ENCODE results near the gene SIVA1.
A peak's percentile ranks its signal among the peaks of the same experiment; 100 is the strongest.

SIVA1 gene

GRCh38 chr14:104794993-104795780 is 42.2 kb downstream of the SIVA1 start, which contains the start of gene AKT1:
Gene AKT1 (minus strand): TSS chr14:104795748. CDS start chr14:104792643, 3,105 bp downstream.
- H4K91ac ChIP-seq (ENCODE audit: low read depth, low read length): peak within 1 kb of the TSS; percentile 84
- no CpG with 5 or more reads among the region's 124 CpGs for WGBS (ENCODE audit: extremely low coverage, insufficient coverage, insufficient read length)

GRCh38 chr14:104795781-104796686 is 43.1 kb downstream of the SIVA1 start:
- peaks cover 7% of the 10 kb centered on the region for H3K9me3 ChIP-seq (ENCODE audit: insufficient read depth, low read depth, low read length)
- peaks cover 17 to 24% of the 10 kb centered on the region in 2 experiments for H3K36me3 ChIP-seq (ENCODE audit: control insufficient read depth in 1 of 2, insufficient read depth in 2 of 2, low read length in 2 of 2)
- H3K23ac ChIP-seq (ENCODE audit: low read length): no peak overlapping the region
- H4K12ac ChIP-seq (ENCODE audit: low read depth, low read length): peak overlapping the region; percentile 79
- H3K14ac ChIP-seq (ENCODE audit: low read length): peak overlapping the region; percentile 87
- H3K4me3 ChIP-seq (ENCODE audit: low read depth, low read length): peak overlapping the region; percentile 42
- peak overlapping the region; percentile 70 for H3K18ac ChIP-seq (ENCODE audit: low read length)
- DNase-seq: peak; percentile 29 to 69
- H3K9ac ChIP-seq (ENCODE audit: low read length): no peak overlapping the region
- no CpG with 5 or more reads among the region's 55 CpGs for WGBS (ENCODE audit: extremely low coverage, insufficient coverage, insufficient read length)
- H2AFZ ChIP-seq (ENCODE audit: insufficient read depth, low read length, poor library complexity): peak overlapping the region; percentile 73
- peaks cover 28% of the 10 kb centered on the region for H3K79me2 ChIP-seq (ENCODE audit: control insufficient read depth, insufficient read depth, low read length, poor library complexity)
- peak overlapping the region; percentile 79 for H2AK5ac ChIP-seq (ENCODE audit: low read length)
- H3K79me1 ChIP-seq (ENCODE audit: low read length): peaks cover 23% of the 10 kb centered on the region
- H2BK12ac ChIP-seq (ENCODE audit: low read length): peak overlapping the region; percentile 24
- peak overlapping the region; percentile 35 for H2BK5ac ChIP-seq (ENCODE audit: low read depth, low read length, poor library complexity)
- H3K27me3 ChIP-seq (ENCODE audit: insufficient read depth, low read length): peaks cover 6% of the 10 kb centered on the region
- H3K4me1 ChIP-seq (ENCODE audit: control insufficient read depth in 1 of 2, insufficient read depth in 2 of 2, low read length in 2 of 2): peaks cover 18 to 25% of the 10 kb centered on the region in 2 experiments
- H3K4me2 ChIP-seq (ENCODE audit: low read length): peak overlapping the region; percentile 67
- peak overlapping the region; percentile 91 for H4K8ac ChIP-seq (ENCODE audit: low read depth, low read length)
- H2BK120ac ChIP-seq (ENCODE audit: insufficient read depth, low read length, poor library complexity): peak overlapping the region; percentile 59
- H3K4ac ChIP-seq (ENCODE audit: low read depth, low read length): peak overlapping the region; percentile 43
- H3K27ac ChIP-seq (ENCODE audit: low read depth, low read length): no peak overlapping the region
- H4K91ac ChIP-seq (ENCODE audit: low read depth, low read length): peak overlapping the region; percentile 84

More at GRCh38 chr14:104794993-104795780, 42.2 kb downstream of the SIVA1 start, which contains the start of gene AKT1:
- Histone ChIP-seq H2BK5ac (ENCODE audit: low read depth, low read length, poor library complexity) (peak within 1 kb of the TSS; percentile 35), H2AK5ac (ENCODE audit: low read length) (peak within 1 kb of the TSS; percentile 79), H2BK120ac (ENCODE audit: insufficient read depth, low read length, poor library complexity) (peak within 1 kb of the TSS; percentile 65), H3K4me1 (ENCODE audit: control insufficient read depth in 1 of 2, insufficient read depth in 2 of 2, low read length in 2 of 2) (peaks cover 18 to 24% of the 10 kb centered on the region in 2 experiments), H3K27me3 (ENCODE audit: insufficient read depth, low read length) (peaks cover 6% of the 10 kb centered on the region), H3K36me3 (ENCODE audit: control insufficient read depth in 1 of 2, insufficient read depth in 2 of 2, low read length in 2 of 2) (peaks cover 26 to 32% of the 10 kb centered on the region in 2 experiments), H3K79me1 (ENCODE audit: low read length) (peaks cover 21% of the 10 kb centered on the region), H3K79me2 (ENCODE audit: control insufficient read depth, insufficient read depth, low read length, poor library complexity) (peaks cover 27% of the 10 kb centered on the region), H4K12ac (ENCODE audit: low read depth, low read length) (peak within 1 kb of the TSS; percentile 79), H3K4ac (ENCODE audit: low read depth, low read length) (peak within 1 kb of the TSS; percentile 84), H4K8ac (ENCODE audit: low read depth, low read length) (peak within 1 kb of the TSS; percentile 91), H3K4me2 (ENCODE audit: low read length) (peak within 1 kb of the TSS; percentile 75), H3K9ac (ENCODE audit: low read length) (peak within 1 kb of the TSS; percentile 88), H3K18ac (ENCODE audit: low read length) (peak within 1 kb of the TSS; percentile 89), H3K23ac (ENCODE audit: low read length) (no peak within 1 kb of the TSS), H3K9me3 (ENCODE audit: insufficient read depth, low read depth, low read length) (peaks cover 7% of the 10 kb centered on the region), H3K14ac (ENCODE audit: low read length) (peak within 1 kb of the TSS; percentile 87), H2BK12ac (ENCODE audit: low read length) (peak within 1 kb of the TSS; percentile 24), H3K4me3 (ENCODE audit: low read depth, low read length) (peak within 1 kb of the TSS; percentile 82), H2AFZ (ENCODE audit: insufficient read depth, low read length, poor library complexity) (peak within 1 kb of the TSS; percentile 73), H3K27ac (ENCODE audit: low read depth, low read length) (peak within 1 kb of the TSS; percentile 53)
- DNase-seq: no peak

GRCh38 chr14:104796687-104797081 is 43.7 kb downstream of the SIVA1 start:
- Histone ChIP-seq H2AK5ac (ENCODE audit: low read length) (no peak overlapping the region), H3K4me1 (ENCODE audit: control insufficient read depth in 1 of 2, insufficient read depth in 2 of 2, low read length in 2 of 2) (peaks cover 23 to 31% of the 10 kb centered on the region in 2 experiments), H2BK120ac (ENCODE audit: insufficient read depth, low read length, poor library complexity) (no peak overlapping the region), H3K23ac (ENCODE audit: low read length) (no peak overlapping the region), H3K27me3 (ENCODE audit: insufficient read depth, low read length) (peaks cover 6% of the 10 kb centered on the region), H3K14ac (ENCODE audit: low read length) (no peak overlapping the region), H3K4me3 (ENCODE audit: low read depth, low read length) (no peak overlapping the region), H2BK5ac (ENCODE audit: low read depth, low read length, poor library complexity) (no peak overlapping the region), H3K18ac (ENCODE audit: low read length) (no peak overlapping the region), H4K12ac (ENCODE audit: low read depth, low read length) (no peak overlapping the region), H3K79me1 (ENCODE audit: low read length) (peaks cover 24% of the 10 kb centered on the region), H3K79me2 (ENCODE audit: control insufficient read depth, insufficient read depth, low read length, poor library complexity) (peaks cover 28% of the 10 kb centered on the region), H2BK12ac (ENCODE audit: low read length) (no peak overlapping the region), H3K27ac (ENCODE audit: low read depth, low read length) (no peak overlapping the region), H3K4me2 (ENCODE audit: low read length) (no peak overlapping the region), H4K91ac (ENCODE audit: low read depth, low read length) (no peak overlapping the region), H4K8ac (ENCODE audit: low read depth, low read length) (no peak overlapping the region), H3K9ac (ENCODE audit: low read length) (no peak overlapping the region), H2AFZ (ENCODE audit: insufficient read depth, low read length, poor library complexity) (no peak overlapping the region), H3K4ac (ENCODE audit: low read depth, low read length) (no peak overlapping the region), H3K36me3 (ENCODE audit: control insufficient read depth in 1 of 2, insufficient read depth in 2 of 2, low read length in 2 of 2) (peaks cover 11 to 19% of the 10 kb centered on the region in 2 experiments), H3K9me3 (ENCODE audit: insufficient read depth, low read depth, low read length) (peaks cover 7% of the 10 kb centered on the region)
- no peak for DNase-seq
- no CpG with 5 or more reads among the region's 6 CpGs for WGBS (ENCODE audit: extremely low coverage, insufficient coverage, insufficient read length)
